Measurements from ENCODE around the gene BEGAIN. TPM values are rescaled to one million over a fixed set of nuclear protein-coding genes. Genes with fewer than 3 reads are reported as not detected.

Gene BEGAIN
- total RNA-seq, 4 donors from 2014 or later, result 0.51 to 1.8 TPM; not detected in 2

DNA sequence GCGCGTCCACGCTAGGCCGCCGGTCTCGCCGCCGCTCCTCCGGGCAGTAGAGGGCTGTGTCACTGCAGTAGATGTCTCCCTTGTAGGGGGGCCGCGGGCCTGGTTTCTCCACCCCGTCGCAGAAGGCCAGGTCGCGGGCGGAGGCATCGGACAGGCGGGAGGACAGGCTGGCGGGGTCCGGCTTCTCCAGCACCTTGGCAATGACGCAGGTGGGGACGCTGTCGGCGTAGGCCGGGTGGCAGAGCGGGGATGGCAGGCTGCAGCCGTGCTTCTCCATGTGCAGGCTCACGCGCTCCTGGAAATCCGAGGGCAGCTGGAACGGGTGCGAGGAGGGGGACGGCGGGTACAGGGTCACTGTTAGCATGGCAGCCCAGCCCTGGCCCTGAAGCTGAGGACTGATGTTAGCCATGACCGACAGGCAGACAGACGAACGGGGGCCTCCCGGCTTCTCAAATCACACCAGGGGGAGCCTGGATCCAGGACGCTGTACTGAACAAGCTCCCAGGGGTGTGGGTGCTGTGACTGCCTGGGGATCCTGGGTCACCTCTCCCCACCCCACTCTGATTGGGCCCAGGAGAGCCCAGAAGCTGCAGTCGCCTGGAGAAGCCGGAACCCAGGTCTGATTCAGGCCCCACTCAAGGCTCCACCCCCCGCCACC, 48.1 kb downstream of the BEGAIN start:
- TF ChIP-seq, protein P1, sequence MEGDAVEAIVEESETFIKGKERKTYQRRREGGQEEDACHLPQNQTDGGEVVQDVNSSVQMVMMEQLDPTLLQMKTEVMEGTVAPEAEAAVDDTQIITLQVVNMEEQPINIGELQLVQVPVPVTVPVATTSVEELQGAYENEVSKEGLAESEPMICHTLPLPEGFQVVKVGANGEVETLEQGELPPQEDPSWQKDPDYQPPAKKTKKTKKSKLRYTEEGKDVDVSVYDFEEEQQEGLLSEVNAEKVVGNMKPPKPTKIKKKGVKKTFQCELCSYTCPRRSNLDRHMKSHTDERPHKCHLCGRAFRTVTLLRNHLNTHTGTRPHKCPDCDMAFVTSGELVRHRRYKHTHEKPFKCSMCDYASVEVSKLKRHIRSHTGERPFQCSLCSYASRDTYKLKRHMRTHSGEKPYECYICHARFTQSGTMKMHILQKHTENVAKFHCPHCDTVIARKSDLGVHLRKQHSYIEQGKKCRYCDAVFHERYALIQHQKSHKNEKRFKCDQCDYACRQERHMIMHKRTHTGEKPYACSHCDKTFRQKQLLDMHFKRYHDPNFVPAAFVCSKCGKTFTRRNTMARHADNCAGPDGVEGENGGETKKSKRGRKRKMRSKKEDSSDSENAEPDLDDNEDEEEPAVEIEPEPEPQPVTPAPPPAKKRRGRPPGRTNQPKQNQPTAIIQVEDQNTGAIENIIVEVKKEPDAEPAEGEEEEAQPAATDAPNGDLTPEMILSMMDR (IDR thresholded peaks at IDR 0.05; ENCODE audit: low read depth), result no peak

DNA sequence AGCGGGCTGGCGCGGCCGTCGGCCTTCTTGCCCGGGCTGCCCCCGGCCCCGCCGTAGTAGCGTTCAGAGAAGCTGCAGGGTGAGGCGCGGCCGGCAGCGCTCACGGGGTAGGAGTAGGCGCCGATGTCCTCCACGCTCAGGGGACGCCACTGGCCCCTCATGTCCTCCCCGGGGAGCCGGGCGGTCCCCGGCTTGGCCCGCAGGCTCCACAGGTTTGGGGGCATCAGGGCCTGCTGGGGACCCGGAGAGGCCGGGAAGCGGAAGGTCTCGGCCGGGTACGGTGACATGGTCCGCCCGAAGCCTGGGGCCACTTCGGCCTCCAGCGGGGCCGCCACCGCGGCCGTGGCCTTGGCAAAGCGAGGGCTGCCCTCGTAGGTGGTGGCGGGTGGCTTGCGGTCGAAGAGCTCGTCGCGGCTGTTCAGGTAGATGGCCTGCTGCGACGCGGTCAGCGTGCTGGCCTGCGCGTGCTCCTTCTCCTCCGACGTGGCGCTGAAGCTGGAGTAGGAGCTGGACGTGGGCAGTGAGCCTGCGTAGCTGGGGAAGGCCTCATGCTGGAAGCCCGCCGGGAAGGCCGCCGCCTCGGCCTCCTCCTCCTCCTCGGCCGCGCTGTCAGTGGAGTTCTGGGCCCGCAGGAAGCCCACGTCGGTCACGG, 48.7 kb downstream of the BEGAIN start:
- TF ChIP-seq, protein P1 (IDR thresholded peaks at IDR 0.05; ENCODE audit: low read depth), result no peak

DNA sequence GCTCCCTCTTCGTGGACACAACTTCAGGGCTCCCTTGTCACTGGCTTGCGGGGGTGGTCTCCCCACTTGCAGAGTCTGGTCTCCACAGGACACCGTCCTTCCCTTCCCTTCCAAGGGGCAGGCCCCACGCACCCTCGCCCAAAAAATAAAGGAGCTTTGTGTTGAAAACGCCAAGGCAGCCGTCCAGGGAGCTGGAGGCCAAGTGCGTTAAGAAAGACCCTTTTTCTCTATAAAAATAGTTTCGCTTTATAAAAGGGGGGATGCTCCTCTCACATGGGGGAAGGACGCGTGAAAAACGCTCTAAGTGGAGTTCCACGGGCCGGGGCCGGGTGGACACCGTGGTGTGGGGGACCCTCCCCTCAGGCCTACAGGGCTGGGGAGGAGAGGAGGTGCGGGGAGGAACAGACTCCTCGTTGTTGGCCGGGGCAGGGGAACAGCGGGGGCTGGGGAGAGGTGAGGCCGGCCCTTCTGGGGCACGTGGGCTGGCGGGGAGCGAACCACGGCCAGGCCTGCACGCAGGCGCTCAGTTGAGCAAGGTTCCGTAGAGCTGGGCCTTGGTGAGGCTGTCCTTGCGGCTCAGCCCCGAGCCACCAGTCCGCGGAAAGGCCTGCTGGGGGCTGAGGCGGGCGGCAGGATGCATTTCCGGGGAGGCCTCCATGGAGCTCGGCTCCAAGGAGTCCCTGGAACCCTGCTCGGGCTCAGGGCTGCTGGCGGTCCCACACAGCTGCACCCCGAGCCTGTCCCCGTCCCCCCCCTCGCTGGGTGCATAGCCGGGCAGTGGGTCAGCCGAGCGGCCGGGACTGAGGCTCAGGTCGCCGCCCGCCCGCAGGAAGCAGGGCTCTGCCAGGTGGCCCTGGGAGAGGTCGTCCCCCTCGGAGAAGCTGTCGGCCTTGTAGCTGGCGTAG, 49.5 kb downstream of the BEGAIN start:
- TF ChIP-seq, protein P1 (IDR thresholded peaks at IDR 0.05; ENCODE audit: low read depth), result no peak

- TF ChIP-seq, protein P1 (IDR thresholded peaks at IDR 0.05; ENCODE audit: low read depth), result no peak
These were observed 50.3 kb downstream of the BEGAIN start for GRCh38 chr14:100536721-100537445.

DNA sequence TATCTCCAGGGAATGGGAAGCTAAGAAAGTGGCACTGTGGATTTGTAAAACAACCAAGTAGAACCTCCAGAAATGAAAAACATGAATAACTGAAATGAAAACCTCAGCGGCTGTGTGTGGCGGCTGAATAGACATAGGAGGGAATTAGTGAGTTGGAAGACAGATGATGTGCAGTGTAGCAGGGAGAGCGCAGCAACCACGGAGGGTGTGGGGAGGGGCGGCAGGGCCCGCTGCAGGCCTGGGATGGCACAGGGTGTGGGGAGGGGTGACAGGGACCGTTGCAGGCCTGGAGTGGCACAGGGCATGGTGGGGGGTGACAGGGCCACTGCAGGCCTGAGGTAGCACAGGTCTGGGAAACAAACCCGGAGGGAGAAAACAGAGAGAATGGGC, 51.1 kb downstream of the BEGAIN start:
- TF ChIP-seq, protein P1 (IDR thresholded peaks at IDR 0.05; ENCODE audit: low read depth), result no peak

GRCh38 chr14:100535287-100536120, 51.7 kb downstream of the BEGAIN start:
- TF ChIP-seq, protein P1 (IDR thresholded peaks at IDR 0.05; ENCODE audit: low read depth), result no peak

All from subcutaneous adipose tissue (tissue), 4 donors.